MM.1S (cell line): ENCODE data around the gene ACSS3.

Experiments used
- EZH2 ChIP-seq: fragments of 300-600 bp; sonication (generic); optimal IDR thresholded peaks from 2 replicates; pipeline ENCODE3; 2017; ENCODE audit warnings: low read depth, mild to moderate bottlenecking, antibody characterized with exemption, low read length, mixed read lengths
- EZH2phosphoT487 ChIP-seq: fragments of 300-600 bp; sonication (generic); IDR thresholded peaks from 2 replicates; pipeline ENCODE4 v1.6.1; 2018; ENCODE audit warnings: antibody characterized with exemption, low read length
- TF ChIP-seq, protein P1 (sequence below): fragments of 300-600 bp; sonication (generic); IDR thresholded peaks from 2 replicates; pipeline ENCODE4 v1.5.1; 2016; ENCODE audit warnings: antibody characterized with exemption, low read length, mixed read lengths

DNA sequence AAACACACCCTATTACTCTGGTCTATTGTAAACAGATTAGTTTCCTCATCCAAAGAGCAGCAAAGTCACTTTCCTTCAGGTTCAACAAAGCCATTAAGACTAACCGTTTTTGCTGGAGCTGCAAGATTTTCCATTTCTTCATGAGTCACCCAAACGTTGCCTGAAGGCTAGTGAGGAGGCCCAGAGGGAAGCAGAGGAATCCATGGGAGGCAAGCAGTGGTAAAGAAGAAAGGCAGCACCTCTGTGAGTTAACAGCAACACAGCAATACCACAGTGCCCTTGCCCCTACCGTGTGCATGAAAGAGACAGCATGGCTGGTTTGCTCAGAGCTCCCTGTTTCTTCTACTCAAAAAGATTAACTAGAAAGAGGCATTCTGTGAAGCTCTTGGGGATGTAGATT lies 206.3 kb downstream of the ACSS3 start:
- TF ChIP-seq, protein P1, sequence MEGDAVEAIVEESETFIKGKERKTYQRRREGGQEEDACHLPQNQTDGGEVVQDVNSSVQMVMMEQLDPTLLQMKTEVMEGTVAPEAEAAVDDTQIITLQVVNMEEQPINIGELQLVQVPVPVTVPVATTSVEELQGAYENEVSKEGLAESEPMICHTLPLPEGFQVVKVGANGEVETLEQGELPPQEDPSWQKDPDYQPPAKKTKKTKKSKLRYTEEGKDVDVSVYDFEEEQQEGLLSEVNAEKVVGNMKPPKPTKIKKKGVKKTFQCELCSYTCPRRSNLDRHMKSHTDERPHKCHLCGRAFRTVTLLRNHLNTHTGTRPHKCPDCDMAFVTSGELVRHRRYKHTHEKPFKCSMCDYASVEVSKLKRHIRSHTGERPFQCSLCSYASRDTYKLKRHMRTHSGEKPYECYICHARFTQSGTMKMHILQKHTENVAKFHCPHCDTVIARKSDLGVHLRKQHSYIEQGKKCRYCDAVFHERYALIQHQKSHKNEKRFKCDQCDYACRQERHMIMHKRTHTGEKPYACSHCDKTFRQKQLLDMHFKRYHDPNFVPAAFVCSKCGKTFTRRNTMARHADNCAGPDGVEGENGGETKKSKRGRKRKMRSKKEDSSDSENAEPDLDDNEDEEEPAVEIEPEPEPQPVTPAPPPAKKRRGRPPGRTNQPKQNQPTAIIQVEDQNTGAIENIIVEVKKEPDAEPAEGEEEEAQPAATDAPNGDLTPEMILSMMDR = no peak
- TF ChIP-seq EZH2phosphoT487 = no peak
- no peak for TF ChIP-seq EZH2
